Daoy (cell line): Measurements from ENCODE around the gene RABAC1. TPM values are rescaled to one million over a fixed set of nuclear protein-coding genes. Genes with fewer than 3 reads are reported as not detected.
"Not testable (repeated sequence)": the region's sequence is repeated elsewhere in the genome, so short reads cannot be mapped to it uniquely, and the experiment has no call there.

ENCODE experiments used
- DNase-seq: peaks from one replicate; pipeline ENCODE4 v3.0.0-alpha.2; 2015; ENCODE audit warnings: low read depth
- total RNA-seq: library from RNA; depleted of rRNA; stranded (reverse); fragments of >200 nt; shearing (Covaris generic); gene quantifications from 2 replicates; pipeline ENCODE4 v1.2.3, GENCODE V29; 2014

The RABAC1 gene
- total RNA-seq, 1 experiment from 2014 or later: 126 TPM

- no peak for DNase-seq
Measured at GRCh38 chr19:41945135-41945766, 13.9 kb downstream of the RABAC1 start.

- no peak for DNase-seq
Measured at GRCh38 chr19:41944336-41944735, 14.8 kb downstream of the RABAC1 start.

DNA sequence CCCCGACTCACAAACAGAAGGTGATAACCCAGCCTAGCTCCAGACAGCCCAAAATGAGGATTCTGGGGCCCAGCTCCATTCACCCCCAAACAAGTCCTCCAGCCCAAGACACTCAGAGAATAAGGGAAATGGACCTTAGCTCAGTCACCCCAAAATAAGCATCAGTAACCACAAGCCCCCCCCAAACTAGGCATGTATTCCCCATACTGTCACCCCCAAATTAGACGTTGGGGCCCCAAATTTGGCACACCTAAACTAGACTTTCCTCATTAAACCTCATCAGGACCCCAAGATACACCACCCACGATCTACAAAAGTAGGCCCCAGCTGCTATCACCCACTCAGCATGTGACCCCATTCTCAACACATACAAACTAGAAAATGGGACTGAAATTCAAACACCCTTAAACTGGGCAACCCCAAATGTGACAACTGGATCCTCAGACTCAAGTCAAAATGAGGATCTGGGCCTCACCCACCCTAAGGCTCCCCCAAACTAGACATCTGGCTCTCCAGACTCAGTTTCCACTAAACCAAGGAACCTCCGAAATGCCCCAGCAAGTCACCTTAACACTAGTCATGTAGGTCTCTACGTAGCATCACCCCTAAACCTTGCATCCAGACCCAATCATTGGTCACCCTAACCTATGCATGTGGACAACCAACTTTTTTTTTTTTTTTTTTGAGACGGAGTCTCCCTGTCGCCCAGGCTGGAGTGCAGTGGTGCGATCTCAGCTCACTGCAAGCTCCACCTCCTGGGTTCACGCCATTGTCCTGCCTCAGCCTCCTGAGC lies 17.5 kb downstream of the RABAC1 start:
- DNase-seq: no peak

- DNase-seq: no peak
Measured at GRCh38 chr19:41940731-41941409, 18.3 kb downstream of the RABAC1 start.

GRCh38 chr19:41939861-41940730 lies 19.0 kb downstream of the RABAC1 start:
- DNase-seq: peak; percentile 61

- not testable (repeated sequence) for DNase-seq
Measured at GRCh38 chr19:41939209-41939608, 19.9 kb downstream of the RABAC1 start.

DNA sequence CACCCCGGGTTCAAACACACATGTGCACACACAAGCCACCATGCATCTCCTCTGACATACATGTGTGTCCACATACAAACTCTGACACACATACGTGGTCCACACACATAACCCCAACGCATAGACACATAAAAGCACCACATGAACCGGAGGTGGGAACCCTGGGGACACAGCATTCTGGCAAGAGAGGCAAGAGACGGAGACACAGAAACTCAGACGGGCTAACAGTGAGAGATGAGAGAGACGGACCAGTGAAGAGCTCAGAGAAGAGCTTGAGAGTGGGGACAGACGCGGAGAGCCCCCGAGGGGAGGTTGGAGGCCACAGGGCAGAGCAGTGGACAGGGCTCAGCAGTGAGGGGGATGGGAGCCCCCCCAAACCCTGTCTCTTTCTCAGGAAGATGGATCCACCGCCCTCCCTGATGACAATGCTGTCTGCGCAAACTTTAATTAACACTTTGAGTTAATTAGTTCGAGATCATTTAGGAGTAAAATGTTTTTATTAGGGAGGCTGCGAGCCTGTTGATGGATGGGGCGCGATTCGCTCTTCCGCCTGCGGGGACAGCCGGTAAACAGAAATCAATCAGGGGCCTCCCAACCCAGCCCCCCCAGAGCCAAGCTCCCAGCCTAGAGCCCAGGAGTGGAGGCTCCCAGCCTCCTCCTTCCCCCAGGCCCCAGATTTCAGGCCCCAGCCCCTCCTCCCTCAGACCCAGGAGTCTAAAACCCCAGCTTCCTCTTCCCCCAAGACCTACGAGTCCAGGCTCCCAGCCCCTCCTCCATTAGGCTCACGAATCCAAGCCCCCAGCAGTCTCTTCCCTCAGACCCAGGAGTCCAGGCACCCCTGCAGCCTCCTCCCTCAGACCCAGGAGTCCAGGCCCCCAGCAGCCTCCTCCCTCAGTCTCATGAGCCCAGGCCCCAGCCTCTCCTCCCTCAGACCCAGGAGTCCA lies 21.3 kb downstream of the RABAC1 start:
- DNase-seq: no peak

DNA sequence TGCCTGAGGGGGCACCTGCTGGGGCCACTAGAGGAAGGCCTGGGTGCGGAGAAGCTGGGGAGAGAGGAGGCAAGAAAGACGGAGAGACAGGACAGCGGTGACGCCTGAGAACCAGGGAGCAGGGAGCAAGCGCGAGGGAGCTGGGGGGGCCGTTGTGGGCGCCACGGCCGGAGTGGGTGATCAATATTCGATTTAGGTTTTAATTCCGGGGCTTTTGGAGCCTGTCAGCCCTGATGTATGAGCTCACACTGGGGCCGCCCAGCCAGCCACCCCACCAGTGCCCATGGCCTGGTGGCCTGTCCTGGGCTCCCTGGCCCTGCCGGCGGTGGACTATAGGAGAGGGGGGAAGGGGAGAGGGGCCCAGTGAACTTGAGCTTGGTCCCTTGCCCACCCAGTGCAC lies 22.2 kb downstream of the RABAC1 start:
- no peak for DNase-seq

DNA sequence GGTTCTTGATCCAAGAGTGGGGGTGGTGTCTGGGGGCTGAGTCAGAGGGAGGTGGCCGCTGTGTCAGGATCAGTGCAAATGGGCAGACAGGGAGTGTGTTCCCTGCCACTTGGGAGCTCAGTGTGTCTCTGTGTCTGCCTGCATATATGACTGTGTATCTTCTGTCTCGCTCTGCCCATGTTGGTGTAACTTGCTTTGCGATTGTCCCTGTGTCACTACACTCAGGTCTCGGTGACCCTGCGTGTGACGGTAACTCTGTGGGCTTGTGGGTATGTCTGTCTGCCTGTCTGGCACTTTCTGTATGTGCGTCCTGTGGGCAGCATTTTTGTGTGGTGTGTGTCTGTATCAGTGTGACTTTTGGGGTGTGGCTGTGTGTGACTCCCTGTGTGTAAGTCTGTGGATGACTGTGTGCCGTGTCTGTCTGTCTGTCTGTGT lies 22.7 kb downstream of the RABAC1 start:
- DNase-seq: peak; percentile 70

- DNase-seq: no peak
Measured at GRCh38 chr19:41935760-41936415, 23.2 kb downstream of the RABAC1 start.

DNA sequence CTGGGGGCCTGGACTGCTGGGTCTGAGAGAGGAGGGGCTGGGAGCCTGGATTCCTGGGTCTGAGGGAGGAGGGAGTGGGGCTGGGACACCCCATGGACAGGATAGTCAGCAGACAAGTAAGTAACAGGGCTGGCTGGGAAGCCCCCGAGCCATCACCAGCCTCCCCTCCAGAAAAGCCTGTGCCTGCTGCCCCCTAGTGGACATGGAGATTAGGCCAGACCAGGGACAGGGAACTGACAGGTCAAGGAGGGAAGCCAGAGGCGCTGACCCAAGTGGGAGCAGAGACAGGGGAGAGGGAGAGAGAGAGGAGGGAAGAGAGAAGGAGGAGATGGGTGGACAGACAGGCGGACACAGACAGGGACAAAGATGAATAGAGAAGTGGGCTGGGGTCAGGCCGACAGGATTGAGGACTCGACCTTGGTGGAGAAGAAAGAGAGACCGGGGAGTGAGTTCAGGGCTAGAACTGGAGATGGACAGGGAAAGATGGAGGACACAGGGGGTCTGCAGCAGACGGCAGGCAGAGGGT lies 24.2 kb downstream of the RABAC1 start:
- peak; percentile 77 for DNase-seq

DNA sequence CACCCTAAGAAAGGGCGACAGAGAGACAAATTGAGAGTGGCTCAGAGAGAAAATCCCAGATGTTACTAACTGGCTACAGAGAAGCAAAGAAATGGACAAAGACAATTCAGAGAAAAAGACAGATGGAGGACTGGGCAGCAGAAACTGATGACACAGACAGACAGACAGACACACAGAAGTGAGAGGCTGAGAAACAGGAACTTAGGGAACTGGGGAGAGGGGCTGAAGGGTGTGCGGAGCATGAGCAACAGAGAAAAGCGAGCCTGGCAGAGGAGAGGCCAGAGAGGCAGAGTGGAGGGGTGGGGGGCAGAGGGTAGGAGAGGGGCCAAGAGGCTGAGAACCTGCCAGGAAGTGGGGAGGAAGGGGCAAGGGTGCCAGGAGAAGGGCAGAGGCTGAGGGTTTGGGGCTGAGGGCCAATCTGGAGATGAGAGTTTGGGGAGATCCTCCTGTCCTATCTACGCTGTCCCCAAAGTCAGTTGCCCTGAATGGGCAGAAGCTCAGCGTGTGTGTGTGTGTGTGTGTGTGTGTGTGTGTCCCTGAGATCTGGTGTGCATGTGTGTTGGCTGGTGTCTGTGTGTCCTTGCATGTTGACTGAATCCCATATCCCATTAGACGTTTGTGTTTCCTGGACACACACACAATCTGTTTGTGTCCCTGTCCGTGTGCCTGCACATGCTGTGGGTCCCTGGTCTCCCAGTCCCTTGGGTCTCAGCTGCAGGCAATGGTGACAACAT lies 25.3 kb downstream of the RABAC1 start:
- DNase-seq: no peak

DNA sequence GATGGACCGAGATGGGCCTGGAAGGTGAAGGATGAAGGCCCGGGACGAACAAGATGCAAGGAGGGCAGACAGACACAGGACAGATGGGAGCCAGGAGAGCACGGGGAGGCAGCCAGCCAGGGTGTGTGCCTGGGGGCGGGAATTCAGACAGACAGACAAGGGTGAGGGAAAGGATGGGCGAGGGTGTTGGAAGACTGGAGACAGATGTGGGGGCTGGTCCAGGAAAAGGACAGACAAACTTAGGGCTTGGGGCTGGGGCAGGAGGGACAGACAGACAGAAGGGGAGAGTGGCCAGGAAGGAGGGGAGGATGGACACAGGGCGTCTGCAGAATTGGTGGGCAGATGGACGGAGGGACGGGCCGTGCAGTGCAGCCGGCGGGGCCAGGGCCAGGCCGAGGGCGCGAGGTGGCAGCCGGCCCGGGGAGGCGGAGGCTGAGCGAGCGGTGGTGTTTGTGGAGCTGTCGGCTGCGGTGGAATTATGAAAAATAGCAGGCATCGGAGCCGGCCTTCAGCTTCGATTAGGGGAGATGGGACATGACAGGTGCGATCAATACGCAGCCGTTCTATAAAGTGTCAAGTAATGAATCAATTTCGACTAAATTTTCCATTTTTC lies 26.3 kb downstream of the RABAC1 start:
- DNase-seq: no peak

DNA sequence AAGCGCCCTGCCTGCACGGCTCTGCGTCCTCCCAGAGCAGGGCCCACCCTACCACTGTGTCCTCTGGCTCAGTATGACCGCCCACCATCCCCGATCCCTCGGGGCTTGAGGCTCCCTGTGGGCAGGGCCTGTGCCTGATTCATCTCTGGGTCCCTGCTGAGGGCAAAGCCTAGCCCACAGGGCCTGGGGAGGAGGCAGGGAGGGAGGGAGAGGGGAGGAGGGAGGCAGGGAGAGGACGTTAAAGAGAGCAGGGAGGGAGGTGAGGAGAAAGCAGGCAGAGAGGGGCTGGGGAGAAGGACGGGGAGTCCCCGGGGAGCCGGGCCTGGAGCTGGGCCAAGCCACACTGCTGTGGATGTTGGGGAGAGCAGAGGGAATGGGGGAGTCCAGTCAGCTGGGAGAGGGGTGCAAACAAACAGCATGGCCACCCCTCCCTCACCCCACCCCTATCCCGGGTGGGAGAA lies 26.8 kb downstream of the RABAC1 start:
- DNase-seq: no peak

DNA sequence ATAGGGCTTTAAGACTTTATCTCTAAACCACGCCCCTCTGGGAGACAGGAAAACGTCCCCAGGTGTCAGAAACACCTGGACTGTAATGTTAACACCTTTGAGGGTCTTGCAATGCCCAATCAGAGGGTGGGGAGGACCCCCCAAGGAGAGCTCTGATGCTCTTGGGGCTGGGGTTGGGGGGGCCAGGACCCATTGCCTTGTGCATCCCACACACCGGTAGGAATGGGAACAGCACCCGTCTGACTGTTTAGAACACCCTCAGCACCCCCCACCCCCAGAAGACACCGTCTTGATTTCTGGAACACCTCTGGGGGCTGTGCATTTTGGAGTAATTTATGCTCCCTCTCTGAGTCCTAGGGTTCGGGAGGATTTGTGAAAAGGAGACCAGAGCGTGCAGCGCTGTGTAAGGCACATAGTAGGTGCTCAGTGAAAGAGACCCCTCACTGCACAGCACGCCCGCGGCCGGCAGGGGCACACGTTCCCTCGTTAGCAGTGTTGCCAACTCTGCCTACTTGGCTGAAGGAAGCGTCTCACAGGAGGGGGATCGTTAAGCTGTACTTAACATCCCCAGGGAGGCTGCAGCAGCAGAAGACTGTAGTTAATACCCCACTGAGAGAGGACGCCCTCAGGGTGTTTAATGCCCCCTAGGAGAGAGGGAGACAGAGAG lies 28.1 kb downstream of the RABAC1 start:
- no peak for DNase-seq

GRCh38 chr19:41930322-41930722 lies 28.8 kb downstream of the RABAC1 start:
- DNase-seq: no peak

- no peak for DNase-seq
Measured at GRCh38 chr19:41929536-41930071, 29.5 kb downstream of the RABAC1 start.
